DOHH2 (cell line): ENCODE data around the gene PCNX2.

ENCODE experiments used
- CTCF ChIP-seq: fragments of 200-600 bp; sonication (generic); IDR thresholded peaks from one replicate; pipeline ENCODE4 v1.5.1; 2014; ENCODE audit warnings: antibody characterized with exemption, mild to moderate bottlenecking, low read depth, low read length; ENCODE audit not compliant: poor library complexity, severe bottlenecking
- EZH2phosphoT487 ChIP-seq: fragments of 200-600 bp; sonication (generic); IDR thresholded peaks from 2 replicates; pipeline ENCODE4 v1.6.1; 2017; ENCODE audit warnings: borderline replicate concordance, mild to moderate bottlenecking, antibody characterized with exemption, low read length, moderate library complexity, mixed read lengths

GRCh38 chr1:232984577-232985425, 310.7 kb downstream of the PCNX2 start:
- no peak for TF ChIP-seq CTCF
- no peak for TF ChIP-seq EZH2phosphoT487
